Measurements from ENCODE around the gene CLP1.

CLP1 gene
- total RNA-seq, result 9.9 to 16.8 (median 12.1) reads per million in 4 donors

DNA sequence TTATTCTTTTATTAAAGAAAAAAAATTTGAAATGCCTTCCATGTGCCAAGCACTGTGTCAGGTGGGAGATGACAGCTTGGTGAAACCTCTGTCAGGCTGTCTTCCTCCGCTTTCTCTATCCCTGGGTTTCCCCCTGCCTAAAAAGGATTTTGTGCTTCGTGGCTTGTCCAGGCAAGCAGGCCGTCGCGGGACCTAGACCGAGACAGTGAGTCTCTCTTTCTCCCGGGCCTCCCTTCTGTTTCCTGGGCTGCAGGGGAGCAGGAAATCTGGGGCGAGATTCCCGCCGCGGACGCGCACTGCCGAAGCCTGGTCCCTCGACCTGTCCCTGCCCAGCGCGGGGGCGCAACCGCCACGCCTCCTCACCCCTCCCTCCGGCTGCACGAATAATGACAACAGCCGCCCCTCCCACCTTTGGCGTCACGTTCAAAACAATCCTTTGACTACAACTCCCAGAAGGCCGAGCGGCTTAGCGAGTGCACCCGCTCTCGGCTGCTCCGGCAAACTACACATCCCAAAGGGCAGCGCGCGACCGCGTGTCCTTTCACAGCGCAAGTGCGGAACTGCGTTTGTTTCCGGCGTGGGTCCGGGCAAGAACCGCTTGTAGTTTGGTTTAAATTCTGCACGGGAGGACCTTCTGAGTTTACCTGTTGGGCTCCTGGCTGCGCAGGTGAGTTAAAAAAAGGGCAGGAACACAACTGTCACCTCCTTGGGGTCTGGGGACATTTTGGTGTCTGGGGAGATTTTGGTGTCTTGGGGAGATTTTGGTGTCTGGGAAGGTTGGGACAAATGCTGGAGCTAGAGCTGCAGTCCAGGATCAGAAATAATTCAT, at the start of gene CLP1:
CLP1 (plus strand) TSS at position 569 of the 829 bp plus-strand sequence. CDS start 1,715 bp downstream, outside the sequence.
- DNase-seq, result peak; percentile 97 to 99 (median 98)

GRCh38 chr11:57610170-57610569, 47.4 kb upstream of the CLP1 start:
- no peak for DNase-seq

- DNase-seq, result no peak
These were observed 43.3 kb upstream of the CLP1 start for GRCh38 chr11:57614234-57614772.

- no peak for DNase-seq
These were observed 42.3 kb upstream of the CLP1 start for GRCh38 chr11:57615308-57615707.

- no peak for DNase-seq
These were observed 41.0 kb upstream of the CLP1 start for GRCh38 chr11:57616595-57616994.

DNA sequence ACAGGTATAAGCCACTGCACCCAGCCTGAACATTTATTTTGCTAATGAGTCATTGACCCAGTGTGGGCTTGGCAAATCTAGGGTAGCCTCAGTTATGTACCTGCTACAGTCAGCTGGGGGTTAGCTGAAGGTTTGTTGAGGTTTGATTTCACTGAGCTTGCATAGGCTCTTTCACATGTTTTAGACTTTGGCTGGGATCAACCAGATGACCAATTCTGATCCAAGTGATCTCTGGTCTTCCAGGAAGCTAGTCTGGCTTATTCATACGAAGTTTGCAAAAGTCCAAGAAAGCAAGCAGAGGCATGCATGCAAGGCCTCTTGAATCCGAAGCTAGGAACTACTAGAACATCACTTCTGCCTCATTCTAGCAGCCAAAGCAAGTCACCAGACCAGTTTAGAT, 39.1 kb upstream of the CLP1 start:
- DNase-seq, result no peak

- no peak for DNase-seq
These were observed 38.2 kb upstream of the CLP1 start for GRCh38 chr11:57619331-57619730.

GRCh38 chr11:57620467-57620866, 37.1 kb upstream of the CLP1 start:
- no peak for DNase-seq

DNA sequence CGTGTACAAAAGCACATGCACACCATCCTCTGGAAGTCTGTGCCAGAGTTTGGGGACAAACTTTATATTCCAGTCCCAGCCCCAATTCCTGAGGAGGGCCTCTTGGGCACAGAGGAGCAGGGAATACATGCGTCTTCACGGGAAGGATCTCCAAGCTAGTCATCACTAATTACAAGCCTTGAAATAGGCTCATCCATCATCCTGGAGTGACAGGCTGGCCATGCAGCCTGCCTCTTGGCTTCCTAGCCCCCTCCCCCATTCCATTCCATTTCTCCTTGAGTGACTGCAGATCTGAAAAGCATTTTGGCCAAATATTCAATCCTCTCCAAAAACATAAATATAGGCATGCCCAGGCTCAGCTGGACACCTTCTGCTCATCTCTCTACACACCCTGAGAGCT, 35.3 kb upstream of the CLP1 start:
- no peak for DNase-seq

GRCh38 chr11:57624864-57625263, 32.7 kb upstream of the CLP1 start:
- DNase-seq, result no peak

GRCh38 chr11:57626895-57627294, 30.7 kb upstream of the CLP1 start:
- DNase-seq, result no peak

GRCh38 chr11:57630171-57630570, 27.4 kb upstream of the CLP1 start:
- DNase-seq, result no peak

DNA sequence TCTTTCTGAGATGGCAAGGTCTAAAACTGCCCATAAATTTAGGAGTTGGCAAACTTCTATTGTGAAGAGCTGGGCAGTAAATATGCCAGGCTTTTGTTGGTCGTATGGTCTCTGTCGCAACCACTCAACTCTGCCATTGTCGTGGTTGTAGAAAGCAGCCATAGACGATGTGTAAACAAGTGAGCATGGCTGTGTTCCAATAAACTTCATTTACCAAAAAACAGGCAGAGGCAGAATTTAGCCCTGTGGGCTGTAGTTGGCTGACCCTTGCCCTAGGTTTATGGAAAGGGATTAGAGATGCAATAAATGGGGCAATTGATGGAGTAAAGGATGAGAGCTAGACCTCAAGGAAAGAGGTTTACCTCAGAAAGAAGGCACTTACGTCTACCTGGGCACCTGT, 25.4 kb upstream of the CLP1 start:
- DNase-seq, result no peak

GRCh38 chr11:57633394-57634070, 24.0 kb upstream of the CLP1 start:
- DNase-seq, result no peak

- no peak for DNase-seq
These were observed 23.3 kb upstream of the CLP1 start for GRCh38 chr11:57634311-57634710.

- no peak for DNase-seq
These were observed 22.3 kb upstream of the CLP1 start for GRCh38 chr11:57635246-57635645.

DNA sequence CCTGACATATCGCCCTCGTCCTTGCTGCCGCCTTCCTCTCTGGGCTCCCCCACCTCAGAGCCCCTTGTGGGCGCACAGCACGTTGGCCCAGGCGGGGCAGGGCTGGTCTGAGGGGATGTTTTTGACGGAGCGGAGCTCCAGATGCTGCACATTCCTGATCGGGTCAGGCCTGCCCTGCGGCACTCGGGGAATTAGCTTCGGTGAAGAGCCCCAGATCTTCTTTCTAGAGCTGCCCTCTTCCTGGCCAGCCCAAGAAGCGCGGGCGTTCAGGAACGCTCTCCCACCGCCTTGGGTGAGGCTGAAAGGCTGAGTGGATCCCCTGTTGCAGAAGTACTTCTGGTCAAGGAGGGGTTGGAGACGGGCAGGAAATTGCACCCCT, 19.9 kb upstream of the CLP1 start:
- no peak for DNase-seq

- DNase-seq, result no peak
These were observed 19.4 kb upstream of the CLP1 start for GRCh38 chr11:57638005-57638781.

DNA sequence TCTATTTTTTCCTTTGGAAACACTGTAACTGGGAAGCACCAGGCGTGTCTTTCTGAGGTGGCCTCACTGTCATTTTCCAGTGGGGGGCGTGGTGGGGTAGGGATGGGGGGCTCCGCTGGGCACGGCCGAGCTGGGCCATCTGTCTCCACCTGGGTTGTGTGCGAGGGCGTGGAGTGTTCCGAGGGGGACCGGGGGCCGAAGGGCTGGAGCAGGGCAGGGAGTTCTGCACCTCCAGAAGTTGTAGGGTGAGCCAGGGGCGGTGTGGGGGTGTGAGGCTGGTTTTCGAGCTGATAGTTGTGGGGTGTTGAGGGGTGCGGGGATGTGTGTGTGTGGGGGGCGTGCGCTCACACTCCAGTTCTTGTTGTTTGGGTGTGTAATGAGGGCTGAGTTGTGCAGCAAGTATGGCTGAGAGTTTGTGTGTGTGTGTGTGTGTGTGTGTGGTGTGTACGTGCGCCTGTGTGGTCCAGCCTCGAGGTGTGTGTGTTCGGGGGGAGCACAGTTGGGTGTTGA, 18.7 kb upstream of the CLP1 start:
- no peak for DNase-seq

DNA sequence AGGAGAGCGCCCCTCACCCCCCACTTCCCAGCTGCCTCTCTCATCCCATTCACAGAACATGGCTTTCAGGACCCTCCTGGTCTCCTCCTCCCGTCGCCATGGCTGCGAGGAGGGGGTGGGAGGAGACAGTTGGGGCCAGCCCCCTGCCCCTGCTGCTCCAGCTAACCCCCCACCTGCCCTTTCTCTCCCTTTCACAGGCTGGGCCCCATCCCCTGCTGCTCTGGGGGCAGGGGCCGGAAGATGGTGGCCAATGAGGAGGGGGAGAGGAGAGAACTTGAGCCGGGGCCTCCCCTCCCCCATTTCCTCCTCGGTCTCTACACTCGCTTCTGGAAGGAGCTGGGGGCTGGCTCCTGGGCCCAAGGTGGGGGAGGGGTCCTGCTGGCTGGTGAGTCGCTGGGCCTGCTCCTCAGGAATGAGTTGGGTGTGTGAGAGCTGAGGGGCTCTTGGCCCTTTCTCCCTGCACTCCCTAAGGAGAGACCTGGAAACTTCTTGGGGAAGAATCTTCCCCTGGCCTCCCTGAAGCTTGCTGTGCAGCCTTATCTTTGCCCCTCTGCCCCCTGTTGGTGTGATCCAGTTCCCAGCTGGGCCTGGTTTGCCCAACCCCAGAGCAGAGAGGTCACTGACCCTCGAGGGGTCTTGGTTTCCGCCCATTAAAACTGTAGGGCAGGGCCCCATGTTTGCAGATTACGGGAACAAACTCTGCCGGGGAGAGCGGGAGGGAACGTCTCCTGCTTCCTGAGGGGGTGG, 18.1 kb upstream of the CLP1 start:
- DNase-seq, result no peak

DNA sequence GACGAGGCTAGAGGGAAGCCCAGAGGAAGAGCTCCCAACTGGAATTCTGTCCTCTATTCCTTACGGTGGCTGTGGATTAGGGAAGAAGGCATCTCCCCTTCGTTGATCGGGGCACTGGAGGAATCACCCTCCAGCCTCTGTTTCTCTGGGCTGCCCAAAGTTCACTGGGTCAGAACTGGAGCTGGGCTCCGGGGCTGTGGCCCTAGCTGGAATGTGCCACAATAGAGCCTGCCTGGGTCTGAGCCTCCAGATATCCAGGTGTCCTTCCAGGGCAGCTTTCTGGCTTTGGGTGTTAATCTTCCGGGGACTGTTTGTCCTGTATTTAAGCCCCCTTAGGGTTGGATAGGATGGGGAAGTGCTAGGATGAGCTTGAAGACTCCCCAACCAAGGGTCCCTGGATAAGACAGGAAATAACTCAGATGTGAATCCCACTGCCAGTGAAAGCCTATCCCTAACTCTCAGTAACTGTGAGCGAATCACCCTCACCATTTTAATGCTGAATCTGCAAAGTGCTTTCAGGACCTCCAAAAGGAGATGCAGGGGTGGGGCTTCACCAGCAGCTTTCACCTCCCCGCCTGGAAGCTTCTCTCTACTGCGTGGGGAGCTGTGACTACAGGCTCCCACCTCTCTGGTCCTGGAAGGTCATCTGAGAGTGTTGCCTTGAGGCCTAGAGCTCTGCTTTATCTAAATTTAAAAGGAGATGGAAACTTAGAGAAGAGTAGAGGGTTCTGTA, 17.3 kb upstream of the CLP1 start:
- DNase-seq, result no peak

All from T-helper 1 cell (primary cell).